IPS-NIHi7 (cell line): Measurements from ENCODE around the gene DLK1.

ENCODE experiments used
- DNase-seq: peaks from one replicate; pipeline ENCODE4 v3.0.0; 2012; ENCODE audit warnings: mixed read lengths; ENCODE audit errors: extremely low spot score

DLK1 gene

GRCh38 chr14:100714258-100714892 is 12.3 kb upstream of the DLK1 start:
- no peak for DNase-seq

DNA sequence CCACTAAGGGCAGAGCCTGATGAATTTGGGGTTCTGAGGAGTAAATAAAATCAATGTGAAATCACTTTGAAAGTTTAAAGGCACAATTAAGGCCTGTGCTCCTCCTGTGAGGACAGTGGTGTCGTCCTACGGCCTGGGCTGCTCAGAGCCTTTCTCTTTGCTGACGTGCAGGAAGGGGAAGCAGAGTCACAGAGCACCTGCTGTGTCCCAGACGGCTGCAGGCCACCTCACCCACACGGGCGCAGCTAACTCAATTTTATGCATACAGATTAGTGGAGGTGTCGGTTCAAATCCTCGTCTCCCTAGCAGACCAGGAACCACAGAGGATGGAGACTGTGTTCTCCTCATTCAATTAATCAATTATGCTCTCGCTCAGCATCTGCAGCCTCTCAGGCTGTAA is 11.4 kb upstream of the DLK1 start:
- DNase-seq = no peak

- DNase-seq = no peak
These were observed 10.9 kb upstream of the DLK1 start for GRCh38 chr14:100715803-100716202.

GRCh38 chr14:100717386-100717785 is 9.3 kb upstream of the DLK1 start:
- no peak for DNase-seq

GRCh38 chr14:100719976-100720520 is 6.6 kb upstream of the DLK1 start:
- DNase-seq = no peak

DNA sequence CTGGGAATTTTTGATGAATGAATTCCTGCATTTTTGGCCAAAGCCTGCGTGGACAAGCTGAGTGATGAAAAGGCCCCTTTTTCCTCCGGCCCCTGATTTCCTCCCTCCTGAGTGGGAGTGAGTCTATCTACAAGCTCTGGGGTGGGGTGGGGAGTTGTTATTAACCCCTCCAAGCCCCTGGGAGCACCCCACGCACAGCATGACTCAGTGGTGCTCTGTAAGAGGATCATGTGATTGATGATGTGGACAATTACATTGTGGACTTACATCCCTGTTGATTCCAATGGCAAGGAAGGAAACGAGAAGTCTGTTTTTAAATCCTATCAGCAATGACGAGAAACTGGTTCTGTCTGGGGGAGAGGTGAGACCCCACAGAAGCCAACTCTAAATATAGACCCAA is 5.1 kb upstream of the DLK1 start:
- DNase-seq = no peak

DNA sequence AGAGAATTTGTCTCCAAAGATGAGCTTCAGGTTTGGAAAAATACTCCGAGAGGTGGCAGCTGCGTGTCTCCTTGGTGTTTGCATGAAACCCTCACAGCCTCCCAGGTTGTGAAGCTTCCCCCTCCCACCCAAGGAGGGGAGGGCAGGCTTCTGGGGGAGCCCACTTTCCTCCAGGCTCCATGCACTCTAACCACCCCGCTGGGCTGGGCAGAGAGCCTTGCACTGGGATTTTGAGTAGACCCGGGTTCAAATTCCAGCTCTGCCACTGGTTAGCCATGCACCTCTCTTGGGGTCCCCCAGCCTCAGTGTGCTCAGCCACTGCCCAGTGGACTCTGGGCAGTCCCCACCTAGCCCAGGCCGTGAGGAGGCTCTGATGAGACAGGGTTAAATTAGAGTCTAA is 4.3 kb upstream of the DLK1 start:
- no peak for DNase-seq

DNA sequence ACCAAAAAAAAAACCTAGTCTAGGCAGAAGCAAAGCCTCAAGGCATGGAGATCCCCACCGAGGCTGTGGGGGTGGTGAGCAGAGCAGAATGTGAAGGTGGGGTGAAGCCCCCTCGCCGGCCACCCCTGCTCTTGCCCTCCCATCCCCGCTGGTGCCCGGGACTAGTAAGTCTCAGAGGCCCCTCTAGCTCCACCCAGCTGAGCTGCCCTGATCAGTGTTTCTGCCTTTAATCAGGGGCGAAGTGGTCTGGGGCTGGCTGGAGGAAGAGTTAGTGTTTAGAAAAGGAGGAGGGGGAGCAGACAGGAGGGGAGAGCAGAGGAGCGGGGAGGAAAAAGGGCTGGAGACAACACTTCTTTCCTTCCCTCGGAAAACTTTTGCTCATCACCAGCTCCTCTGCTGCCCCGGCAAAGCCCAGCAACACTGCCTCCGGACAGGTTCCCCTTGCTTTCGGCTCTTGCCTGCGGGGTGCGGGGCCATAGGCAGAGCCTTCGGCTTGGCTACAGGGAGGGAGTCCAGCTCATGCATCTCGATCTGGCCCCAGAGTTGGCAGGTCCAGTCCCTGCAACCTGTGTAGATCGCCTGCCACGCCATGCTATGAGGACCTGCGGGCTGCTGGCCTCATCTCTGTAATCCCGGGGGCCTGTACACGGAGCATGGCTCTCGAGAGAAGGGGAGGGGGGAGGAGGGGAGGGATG is 3.4 kb upstream of the DLK1 start:
- DNase-seq = no peak

- DNase-seq = no peak
These were observed 2.8 kb upstream of the DLK1 start for GRCh38 chr14:100723830-100724437.

- DNase-seq = no peak
These were observed 2.2 kb upstream of the DLK1 start for GRCh38 chr14:100724536-100724935.

DNA sequence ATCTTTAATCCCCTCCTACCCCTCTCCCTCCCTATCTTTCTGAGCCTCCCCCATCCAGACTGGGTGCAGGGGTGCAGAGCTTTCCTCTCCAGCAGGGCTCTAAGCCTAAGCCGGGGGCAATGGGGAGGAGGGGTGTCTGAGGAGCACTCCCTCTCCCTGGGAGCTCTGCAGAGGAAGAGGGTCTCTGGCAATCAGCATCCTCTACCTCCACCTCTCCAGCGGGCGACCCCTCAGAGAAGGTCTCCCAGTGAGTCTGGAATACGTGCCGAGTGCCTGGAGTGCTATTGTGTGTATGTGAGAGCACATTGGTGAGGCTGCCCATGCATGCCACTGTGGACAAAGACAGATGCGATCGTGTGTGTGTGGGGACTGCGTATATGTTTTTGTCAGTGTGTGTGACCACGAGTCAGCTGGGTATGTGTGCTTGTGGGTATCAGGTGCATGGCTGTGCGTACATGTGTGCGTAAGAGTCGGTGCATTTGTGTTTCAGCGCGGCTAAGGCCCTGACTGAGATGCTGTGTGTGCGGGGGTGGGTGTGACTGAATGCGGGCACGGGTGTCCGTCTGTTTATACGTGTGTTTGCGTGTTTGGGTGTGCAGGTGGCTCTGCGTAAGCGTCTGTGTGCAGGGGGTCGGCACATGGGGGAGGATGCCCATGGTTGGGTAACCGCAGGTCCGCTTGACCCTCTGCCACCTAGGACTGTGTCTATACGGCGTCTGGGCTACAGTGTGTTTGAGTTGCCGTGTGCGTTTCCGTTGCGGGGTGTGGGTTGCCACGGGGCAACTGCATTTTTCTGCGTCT is 905 bp upstream of the DLK1 start:
- no peak for DNase-seq

DNA sequence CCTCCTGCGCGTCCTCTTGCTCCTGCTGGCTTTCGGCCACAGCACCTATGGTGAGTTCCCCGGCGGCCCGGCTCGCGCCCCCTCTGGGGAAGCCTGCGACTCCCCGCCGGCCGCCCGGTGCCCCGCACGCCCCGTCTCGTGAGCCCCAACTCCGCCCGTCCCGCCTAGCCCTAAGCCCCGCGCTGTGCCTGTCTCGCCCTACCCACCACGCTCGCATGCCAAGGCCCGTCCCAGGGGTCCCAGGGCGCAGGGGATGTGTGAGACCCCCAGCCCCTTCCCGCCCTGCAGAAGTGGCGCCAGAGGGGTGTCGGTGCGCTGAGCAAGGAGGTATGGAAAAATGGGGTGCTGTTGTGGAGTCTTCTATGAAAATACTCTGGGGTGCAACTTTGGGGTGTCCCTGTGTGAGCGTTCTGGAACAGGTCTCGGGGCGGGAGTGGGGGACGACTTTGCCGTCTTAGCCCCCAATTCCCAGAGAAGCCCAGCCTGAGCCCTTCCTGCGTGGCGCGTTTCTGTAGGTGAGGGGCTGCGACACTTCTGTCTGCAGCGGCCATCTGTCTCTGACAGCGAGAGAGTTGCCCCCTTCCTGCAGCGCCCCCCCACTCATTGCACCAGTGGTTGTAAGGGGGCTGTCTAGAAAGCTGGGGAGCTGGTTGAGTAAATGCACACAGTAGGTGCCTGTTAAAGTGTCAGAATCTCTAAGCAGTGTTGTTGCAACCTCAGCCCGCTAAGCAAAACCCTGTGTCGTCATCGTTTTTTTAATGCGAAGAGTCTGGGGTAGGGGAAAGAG is 587 bp downstream of the DLK1 start:
- no peak for DNase-seq

- DNase-seq = no peak
These were observed 1.2 kb downstream of the DLK1 start for GRCh38 chr14:100727873-100728240.

DNA sequence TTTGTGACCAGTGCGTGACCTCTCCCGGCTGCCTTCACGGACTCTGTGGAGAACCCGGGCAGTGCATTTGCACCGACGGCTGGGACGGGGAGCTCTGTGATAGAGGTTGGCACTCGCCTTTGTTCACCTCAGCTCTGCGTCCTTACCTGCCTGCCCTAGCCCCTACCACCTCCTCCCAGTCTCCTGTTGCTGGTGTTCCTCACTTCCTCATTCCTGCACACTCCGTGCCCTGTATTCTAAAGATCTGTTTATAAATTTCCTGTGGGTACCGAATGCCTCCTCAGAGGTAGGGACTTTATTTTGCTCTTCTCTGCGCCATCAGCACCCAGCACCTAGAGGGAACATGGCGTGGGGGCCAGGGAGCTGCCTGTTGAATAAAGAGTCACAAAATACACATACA is 2.3 kb downstream of the DLK1 start:
- DNase-seq = no peak

GRCh38 chr14:100729982-100730381 is 3.3 kb downstream of the DLK1 start:
- no peak for DNase-seq

- no peak for DNase-seq
These were observed 3.9 kb downstream of the DLK1 start for GRCh38 chr14:100730581-100730980.

GRCh38 chr14:100731011-100731670 is 4.4 kb downstream of the DLK1 start:
- DNase-seq = no peak

- no peak for DNase-seq
These were observed 5.4 kb downstream of the DLK1 start for GRCh38 chr14:100731846-100732765.

- no peak for DNase-seq
These were observed 6.0 kb downstream of the DLK1 start for GRCh38 chr14:100732766-100733100.
